ENCODE results near the gene ITGB2. TPM values are rescaled to one million over a fixed set of nuclear protein-coding genes. Genes with fewer than 3 reads are reported as not detected.

Gene ITGB2
- polyA plus RNA-seq, 3 donors = 12.3 to 16.9 (median 12.4) TPM

- DNase-seq = no peak
Observed at GRCh38 chr21:44850905-44851657, 69.6 kb downstream of the ITGB2 start.

DNA sequence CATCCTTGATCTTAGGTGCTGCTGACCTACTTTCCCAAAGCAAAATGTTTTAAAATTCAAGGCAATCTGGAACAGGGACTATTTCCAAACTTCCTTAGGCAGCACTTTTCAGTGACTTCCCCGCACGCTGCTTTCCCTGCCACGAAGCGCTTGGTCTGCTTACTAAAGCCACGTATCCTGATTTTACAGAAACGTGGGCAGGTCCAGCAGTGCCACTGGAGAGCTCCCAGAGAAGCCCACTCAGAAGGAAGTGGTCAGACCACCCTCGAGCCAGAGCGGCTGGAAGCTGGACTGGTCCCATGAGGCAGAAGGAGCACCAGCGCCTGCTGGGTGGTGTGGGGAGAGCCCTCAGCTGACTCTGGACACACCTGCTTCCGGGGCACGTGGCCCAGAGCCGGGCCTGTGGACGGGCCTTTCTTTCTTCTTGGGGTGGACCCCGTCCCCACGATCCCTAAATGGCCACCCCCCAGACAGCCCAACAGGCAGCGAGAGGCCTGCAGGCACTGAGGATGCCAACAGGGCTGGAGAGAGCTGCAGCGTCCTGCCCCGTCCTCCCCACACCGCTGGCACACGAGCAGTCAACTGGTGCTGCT lies 70.4 kb downstream of the ITGB2 start:
- DNase-seq = no peak

- DNase-seq = no peak
Observed at GRCh38 chr21:44849616-44850130, 71.0 kb downstream of the ITGB2 start.

DNA sequence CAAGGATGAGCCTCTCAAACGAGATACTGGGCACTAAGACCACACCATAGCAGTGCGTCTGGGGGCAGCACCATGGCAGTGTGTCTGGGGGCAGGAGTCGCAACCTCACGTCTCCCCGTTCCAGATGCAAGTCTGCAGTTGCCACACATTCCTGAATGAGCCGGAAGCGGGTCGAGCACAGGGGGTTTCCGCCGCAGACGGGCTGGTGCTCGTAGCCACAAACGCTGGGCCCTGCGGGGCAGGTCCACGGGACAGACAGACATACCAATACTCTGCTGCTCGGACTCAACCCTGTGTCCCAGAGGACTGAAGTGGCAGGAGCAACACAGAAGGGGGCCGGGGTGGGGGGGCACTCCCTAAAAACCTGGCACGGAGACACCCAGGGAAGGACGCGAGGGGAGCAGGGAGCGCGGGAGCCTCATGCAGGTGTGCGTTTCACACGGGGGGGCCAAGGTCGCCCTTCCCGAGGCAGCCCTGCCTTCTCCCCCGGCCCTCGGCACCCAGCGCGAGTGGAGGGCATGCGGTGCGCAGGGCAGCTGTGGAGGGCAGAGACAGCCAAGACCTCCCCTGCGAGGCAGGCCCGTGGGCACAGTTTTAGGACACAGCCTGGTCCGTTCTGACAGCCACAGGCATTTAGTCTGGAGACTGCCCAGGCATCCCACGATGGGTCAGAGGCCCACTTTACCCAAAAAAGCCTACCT lies 71.7 kb downstream of the ITGB2 start:
- no peak for DNase-seq

GRCh38 chr21:44847261-44848056 lies 73.2 kb downstream of the ITGB2 start:
- no peak for DNase-seq

DNA sequence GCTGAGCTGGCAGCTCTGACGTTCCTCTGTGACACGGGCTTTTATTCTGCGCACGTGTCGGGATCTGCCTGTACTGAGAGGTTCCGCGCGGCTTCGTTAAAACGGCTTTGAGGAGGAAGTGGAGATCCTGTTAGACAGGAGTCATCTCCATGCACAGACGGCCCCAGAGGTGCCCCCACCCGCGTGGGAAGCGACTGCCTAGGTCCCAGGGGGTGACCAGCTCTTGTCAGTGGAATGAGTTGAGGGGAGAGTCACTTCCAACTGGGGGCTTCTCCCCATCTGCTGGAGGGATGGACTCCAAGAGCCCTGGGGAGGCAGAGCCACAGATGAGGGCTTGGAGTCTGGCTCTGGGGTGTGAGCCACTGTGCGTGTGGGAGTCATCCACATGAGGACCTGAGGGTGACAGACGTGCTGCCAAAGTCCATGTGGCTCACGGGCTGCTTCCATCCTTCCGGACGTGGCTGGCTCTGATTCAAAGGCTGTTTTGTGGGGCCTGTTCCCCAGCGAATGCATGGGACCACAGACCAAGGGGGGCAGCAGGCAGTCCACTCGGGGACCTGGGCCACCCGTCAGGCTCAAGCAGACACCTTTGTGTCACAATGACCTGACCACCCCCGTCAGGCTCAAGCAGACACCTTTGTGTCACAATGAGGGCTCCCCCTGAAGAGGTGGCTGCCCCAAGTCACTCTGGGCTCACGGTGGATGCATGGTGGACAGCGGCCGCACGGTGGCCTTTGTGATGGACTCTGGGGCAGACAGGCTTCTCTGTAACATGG lies 74.0 kb downstream of the ITGB2 start:
- no peak for DNase-seq

- DNase-seq = no peak
Observed at GRCh38 chr21:44846224-44846484, 74.5 kb downstream of the ITGB2 start.

DNA sequence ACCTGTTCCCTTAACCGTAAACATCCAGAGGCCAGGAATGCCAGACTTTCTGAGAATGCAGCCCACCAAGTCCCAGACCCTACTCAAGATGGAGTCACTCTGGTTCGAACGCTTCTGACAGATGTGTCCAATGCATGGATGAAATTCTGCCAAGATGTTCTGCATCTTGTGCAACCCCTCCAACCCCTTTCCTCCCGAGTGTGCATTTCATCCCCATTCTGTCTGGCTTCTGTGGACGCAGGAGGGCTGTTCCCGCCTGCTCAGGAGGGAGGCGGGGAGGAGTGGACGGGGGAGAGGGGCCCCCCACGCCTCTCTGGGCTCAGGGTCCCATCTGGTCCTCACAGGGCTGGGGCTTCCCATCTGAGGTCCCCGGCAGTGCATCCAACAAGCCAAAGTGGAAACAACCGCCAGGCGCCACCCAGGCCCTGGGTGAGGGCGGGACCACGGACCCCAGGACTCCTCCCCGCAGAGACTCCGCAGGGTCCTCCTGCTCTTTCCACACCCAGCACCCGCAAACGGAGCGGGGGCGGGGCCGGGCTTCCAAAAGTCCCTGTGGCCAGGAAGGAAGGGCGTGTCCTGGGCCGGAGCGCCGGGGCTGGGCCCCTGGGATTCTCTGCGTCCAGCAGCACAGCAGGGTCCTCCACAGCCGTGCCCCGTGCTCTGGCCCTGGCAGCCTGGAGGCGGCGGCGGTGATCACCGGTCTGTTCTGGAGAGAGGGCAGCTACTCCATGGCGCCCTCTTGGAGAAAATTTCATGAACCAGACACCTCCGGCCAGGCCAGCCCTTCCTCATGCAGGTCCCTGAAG lies 75.1 kb downstream of the ITGB2 start:
- DNase-seq = peak; percentile 62

- DNase-seq = no peak
Observed at GRCh38 chr21:44844256-44844655, 76.4 kb downstream of the ITGB2 start.

DNA sequence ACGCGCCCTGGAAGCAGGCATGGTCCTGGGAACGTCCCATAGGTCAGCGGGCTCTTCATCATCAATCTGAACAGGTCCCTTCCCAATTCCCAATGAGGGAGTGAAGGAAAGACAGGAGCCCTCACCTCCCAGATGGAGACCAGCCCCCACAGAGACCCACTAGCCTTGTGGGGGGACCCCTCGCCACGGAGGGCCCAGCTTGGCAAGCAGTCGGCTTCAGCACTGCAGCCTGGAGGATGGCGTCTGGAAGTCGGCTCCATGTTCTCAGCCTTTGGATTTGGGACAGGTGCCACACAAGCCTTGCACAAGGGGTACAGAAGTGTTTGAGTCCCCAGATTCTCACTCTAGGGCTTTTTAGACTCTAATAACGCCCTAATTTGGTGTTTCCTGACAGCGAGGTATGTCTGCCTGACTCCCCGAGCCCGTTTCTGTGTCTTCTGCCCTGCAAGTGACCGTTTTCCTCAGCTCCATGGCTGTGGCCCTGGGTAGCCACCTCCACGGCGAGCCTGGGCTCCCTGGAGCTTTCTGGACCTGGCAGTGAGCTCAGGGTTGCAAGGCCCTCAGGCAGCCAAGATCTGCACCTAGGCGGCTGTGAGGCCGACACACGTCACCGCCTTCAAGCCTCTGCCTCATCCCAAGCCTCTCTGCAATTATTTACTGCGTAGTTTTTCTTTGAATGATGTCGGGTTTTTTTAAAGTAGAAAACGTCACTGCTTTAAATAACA lies 77.8 kb downstream of the ITGB2 start:
- no peak for DNase-seq

DNA sequence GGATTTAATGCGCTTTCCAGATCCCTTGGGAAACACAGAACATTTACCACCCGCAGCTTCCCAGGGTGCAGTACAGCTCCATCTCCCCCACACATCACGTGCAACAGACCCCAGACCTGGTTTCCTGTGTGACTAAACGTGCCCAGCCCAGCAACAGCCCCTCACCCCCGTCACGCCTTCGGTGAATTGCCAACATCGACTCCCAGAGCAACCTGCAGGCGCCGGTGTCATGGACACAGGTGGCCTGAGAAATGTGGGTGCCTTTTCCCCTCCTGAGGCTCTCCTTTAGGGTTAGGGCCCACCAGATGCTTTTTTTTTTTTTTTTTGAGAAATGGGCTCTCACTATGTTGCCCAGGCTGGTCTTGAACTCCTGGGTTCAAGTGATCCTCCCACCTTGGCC lies 78.6 kb downstream of the ITGB2 start:
- DNase-seq = no peak

- no peak for DNase-seq
Observed at GRCh38 chr21:44840771-44841170, 79.9 kb downstream of the ITGB2 start.

DNA sequence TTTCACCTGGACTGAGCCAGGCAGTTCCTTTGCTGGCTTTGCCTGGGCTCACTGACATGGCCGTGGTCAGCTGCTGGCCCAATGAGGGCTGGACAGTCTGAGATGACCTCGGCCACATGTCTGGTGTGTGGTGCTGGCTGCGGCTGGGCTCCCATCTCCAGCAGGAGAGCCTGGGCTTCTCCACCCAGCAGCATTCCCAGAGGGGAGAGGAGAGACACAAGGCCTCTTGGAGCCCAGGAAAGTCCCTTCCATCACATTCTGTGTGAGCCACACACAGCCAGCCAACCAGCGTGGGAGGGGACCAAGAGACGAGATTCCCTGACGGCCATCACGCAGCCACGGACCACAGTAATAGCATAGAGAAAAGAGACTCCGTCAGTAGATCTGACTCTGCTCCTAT lies 81.7 kb downstream of the ITGB2 start:
- no peak for DNase-seq

- no peak for DNase-seq
Observed at GRCh38 chr21:44838039-44838895, 82.4 kb downstream of the ITGB2 start.

DNA sequence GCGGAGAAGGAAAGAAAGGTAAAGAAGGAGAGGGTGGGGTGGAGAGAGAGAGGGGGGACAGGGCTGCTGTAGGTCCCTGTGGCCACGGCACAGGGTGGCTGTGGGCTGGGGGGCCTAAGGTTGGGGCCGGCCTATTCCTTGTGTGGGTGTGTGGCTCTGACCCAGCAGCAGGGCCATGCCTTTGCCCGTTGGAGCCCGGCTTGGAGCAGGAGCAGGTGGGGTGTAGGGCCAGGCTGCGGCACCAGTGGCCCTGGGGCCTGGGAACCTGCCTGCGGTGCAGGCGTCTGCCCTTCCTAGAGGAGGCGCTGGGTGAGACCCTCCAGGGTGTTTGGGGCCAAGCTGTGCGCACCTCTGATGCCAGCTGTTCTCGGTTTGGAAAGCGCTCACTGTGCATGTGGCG lies 83.2 kb downstream of the ITGB2 start:
- no peak for DNase-seq

GRCh38 chr21:44836666-44837471 lies 83.8 kb downstream of the ITGB2 start:
- DNase-seq = no peak

GRCh38 chr21:44836349-44836665 lies 84.4 kb downstream of the ITGB2 start:
- no peak for DNase-seq

Data from renal pelvis (tissue), 4 donors.